Thoracic aorta endothelial cell (primary cell): Measurements from ENCODE around the gene UTS2B. TPM values are rescaled to one million over a fixed set of nuclear protein-coding genes. Genes with fewer than 3 reads are reported as not detected.

Experiments used
- total RNA-seq: library from RNA; depleted of rRNA; stranded (reverse); fragments of >200 nt; gene quantifications from 2 replicates; pipeline ENCODE4 v1.2.3, GENCODE V29; 2012

The UTS2B gene, protein sequence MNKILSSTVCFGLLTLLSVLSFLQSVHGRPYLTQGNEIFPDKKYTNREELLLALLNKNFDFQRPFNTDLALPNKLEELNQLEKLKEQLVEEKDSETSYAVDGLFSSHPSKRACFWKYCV
- total RNA-seq = 0.29 and 0.66 TPM in 2 replicates

DNA sequence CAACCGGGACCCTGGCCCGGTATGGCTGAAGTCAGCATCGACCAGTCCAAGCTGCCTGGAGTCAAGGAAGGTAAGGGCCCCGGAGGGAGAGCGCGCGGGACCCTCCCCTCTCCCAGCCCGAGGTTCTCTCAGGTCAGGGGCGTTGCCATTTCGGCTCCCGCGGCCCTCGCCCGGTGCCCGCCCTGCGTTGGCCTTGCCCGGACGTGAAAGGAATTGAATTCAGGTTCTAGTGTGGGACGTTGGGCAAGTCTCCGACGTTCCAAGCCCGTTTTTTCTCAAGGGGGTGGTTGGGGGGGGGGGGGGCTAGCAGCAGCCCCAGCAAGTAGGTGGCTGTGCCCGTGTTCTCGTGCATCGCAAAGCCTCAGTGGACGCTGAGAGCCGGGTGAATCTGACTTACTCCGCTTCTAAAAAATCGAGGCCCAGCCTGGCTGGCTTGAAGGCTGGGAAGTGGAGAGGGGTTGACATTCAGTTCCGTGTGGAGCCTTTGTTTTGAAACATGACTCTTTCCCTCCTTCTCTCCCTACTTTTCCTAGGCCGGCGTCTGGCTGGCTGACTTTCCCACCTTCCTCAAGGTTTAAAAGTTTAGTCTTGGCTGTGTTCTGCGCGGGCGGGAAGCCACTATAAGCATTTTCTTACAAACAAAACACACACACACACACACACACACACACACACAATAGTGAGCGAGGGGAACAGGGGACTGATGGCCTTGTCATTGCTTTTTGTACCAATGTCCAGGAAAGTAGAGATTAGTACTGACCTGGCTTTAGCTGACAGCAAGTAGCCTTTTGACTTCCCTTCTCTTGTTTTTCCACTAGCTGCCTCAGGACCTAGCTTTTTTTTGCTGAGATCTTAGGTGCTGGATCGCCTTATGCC is at the start of gene UTS2B:
TSS of gene UTS2B (minus strand) at position 873 of the 876 bp plus-strand sequence. CDS start 48,337 bp downstream, outside the sequence.

GRCh38 chr3:191328962-191329653 is 1.2 kb downstream of the UTS2B start, which contains the start of gene CCDC50:
TSS of gene CCDC50 (plus strand) at chr3:191329394. CDS start at chr3:191329675, 281 bp downstream.

Other genes with a start within 250 kb of the UTS2B start
- gene OSTN, start 131.3 kb downstream of the UTS2B start, total RNA-seq = not detected in 2 replicates
- 263 and 295 TPM in 2 replicates for gene CCDC50, start 1.1 kb downstream of the UTS2B start, total RNA-seq
- gene PYDC2, start 130.6 kb upstream of the UTS2B start, total RNA-seq = not detected in 2 replicates